PC-3 (cell line): ENCODE results near the gene TOMM70. TPM values are rescaled to one million over a fixed set of nuclear protein-coding genes. Genes with fewer than 3 reads are reported as not detected.
"Not testable (repeated sequence)": the region's sequence is repeated elsewhere in the genome, so short reads cannot be mapped to it uniquely, and the experiment has no call there.

Experiments used
- ATAC-seq: fragments of 200-7000 bp; cut with Tn5 transposase; 2 replicates; pipeline ENCODE4 v1.9.1; 2020; ENCODE audit warnings: mild to moderate bottlenecking, moderate library complexity
- BruUV-seq: library from RNA; stranded (reverse); fragments of 400-500 nt; replicated peaks from 2 replicates; lab custom pipeline; 2021; lab: Mats Ljungman, UMichigan
- CTCF ChIA-PET: fragments of 300-600 bp; sonication (Branson Sonifier 250); formaldehyde crosslinking; loops from one replicate; lab custom pipeline; 2022; ENCODE audit warnings: antibody characterized with exemption; lab: Charles Lee
- POLR2A ChIA-PET: fragments of 300-600 bp; sonication (Branson Sonifier 250); formaldehyde crosslinking; loops from one replicate; lab custom pipeline; 2022; ENCODE audit warnings: antibody characterized with exemption; ENCODE audit not compliant: unreplicated experiment; lab: Charles Lee
- DNase-seq: peaks from one replicate; pipeline ENCODE4 v3.0.0-alpha.2; 2015
- H2AFZ ChIP-seq: fragments of 300-600 bp; sonication (generic); 2 replicates; pipeline ENCODE4 v1.6.0; 2016; ENCODE audit warnings: antibody characterized with exemption, low read length
- H3F3A ChIP-seq: fragments of 300-600 bp; sonication (generic); one replicate; pipeline ENCODE4 v1.6.0; 2017; ENCODE audit warnings: antibody characterized with exemption, low read length, control low read depth, mild to moderate bottlenecking; ENCODE audit not compliant: unreplicated experiment
- H3K27ac ChIP-seq: fragments of 300-600 bp; sonication (generic); 2 replicates; pipeline ENCODE4 v1.5.1; 2016; ENCODE audit warnings: mild to moderate bottlenecking, low read length
- H3K27me3 ChIP-seq: fragments of 300-600 bp; sonication (generic); 2 replicates; pipeline ENCODE4 v1.6.1; 2016; ENCODE audit warnings: low read length, mixed read lengths
- H3K36me3 ChIP-seq: fragments of 300-600 bp; sonication (generic); 2 replicates; pipeline ENCODE4 v1.6.1; 2016; ENCODE audit warnings: low read depth, mixed run types, low read length, mixed read lengths
- H3K4me1 ChIP-seq: fragments of 300-600 bp; sonication (generic); 2 replicates; pipeline ENCODE4 v1.5.1; 2016; ENCODE audit warnings: low read length; ENCODE audit not compliant: insufficient read depth
- H3K4me2 ChIP-seq: fragments of 300-600 bp; sonication (generic); 2 replicates; pipeline ENCODE4 v1.6.0; 2016; ENCODE audit warnings: low read length
- H3K4me3 ChIP-seq: fragments of 300-600 bp; sonication (generic); 2 replicates; pipeline ENCODE4 v1.5.1; 2016; ENCODE audit warnings: mild to moderate bottlenecking, low read length, mixed read lengths
- H3K79me2 ChIP-seq: fragments of 300-600 bp; sonication (generic); 2 replicates; pipeline ENCODE4 v1.6.1; 2017; ENCODE audit warnings: low read length, mixed read lengths
- H3K9ac ChIP-seq: fragments of 300-600 bp; sonication (generic); 2 replicates; pipeline ENCODE4 v1.6.0; 2016; ENCODE audit warnings: mild to moderate bottlenecking, low read length
- H3K9me2 ChIP-seq: fragments of 300-600 bp; sonication (generic); replicated peaks from 2 replicates; pipeline ENCODE4 v1.6.1; 2016; ENCODE audit warnings: mixed run types, low read length, mixed read lengths
- H3K9me3 ChIP-seq: fragments of 300-600 bp; sonication (generic); 2 replicates; pipeline ENCODE4 v1.6.1; 2016; ENCODE audit warnings: low read length, mixed read lengths
- H4K20me1 ChIP-seq: fragments of 300-600 bp; sonication (generic); 2 replicates; pipeline ENCODE4 v1.6.1; 2016; ENCODE audit warnings: low read length, mixed read lengths
- EZH2 ChIP-seq: fragments of 300-600 bp; sonication (generic); IDR thresholded peaks from one replicate; pipeline ENCODE4 v1.6.1; 2017; ENCODE audit warnings: antibody characterized with exemption, mild to moderate bottlenecking, low read length; ENCODE audit not compliant: unreplicated experiment
- EZH2phosphoT487 ChIP-seq: fragments of 300-600 bp; sonication (generic); IDR thresholded peaks from 2 replicates; pipeline ENCODE4 v1.6.1; 2018; ENCODE audit warnings: mild to moderate bottlenecking, antibody characterized with exemption, low read length, borderline replicate concordance
- intact Hi-C: fragments of 100-400 bp; cut with micrococcal nuclease; formaldehyde crosslinking; loops from 2 replicates; pipeline ENCODE4 v1.9.0; 2023
- total RNA-seq: library from RNA; depleted of rRNA; stranded (reverse); fragments of >200 nt; gene quantifications from 2 replicates; pipeline ENCODE4 v1.2.3, GENCODE V29; 2014
- TF ChIP-seq, protein P1 (sequence below): fragments of 300-600 bp; sonication (generic); conservative IDR thresholded peaks from 2 replicates; pipeline ENCODE4 v1.5.1; 2017; ENCODE audit warnings: antibody characterized with exemption, low read depth, mild to moderate bottlenecking, low read length

Gene TOMM70
- total RNA-seq, 1 experiment from 2014 or later = 85.3 TPM

DNA sequence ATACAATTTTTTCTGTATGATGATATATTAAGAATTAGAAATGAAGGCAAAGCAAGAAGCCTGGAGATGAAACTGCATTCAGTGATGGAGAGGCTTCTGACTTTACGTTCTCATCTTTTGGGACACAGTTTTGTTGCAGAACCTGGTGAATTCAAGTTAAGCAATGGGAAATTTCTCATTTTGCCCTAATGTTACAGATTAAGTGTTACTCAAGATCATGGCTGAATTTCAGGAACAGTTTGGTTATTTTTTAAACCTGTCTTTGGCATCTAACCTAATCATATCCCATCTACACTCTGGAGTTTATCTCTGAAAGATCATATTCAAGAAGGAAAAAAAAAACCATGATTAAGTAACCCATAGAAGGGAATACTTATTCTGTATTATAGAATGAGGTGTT lies 60.4 kb downstream of the TOMM70 start:
- Histone ChIP-seq H3K27ac (no peak overlapping the region), H3K9me3 (no peaks in the 10 kb centered on the region), H3K79me2 (peaks cover 10% of the 10 kb centered on the region), H4K20me1 (no peaks in the 10 kb centered on the region), H2AFZ (no peak overlapping the region), H3K9me2 (no peaks in the 10 kb centered on the region), H3F3A (no peaks in the 10 kb centered on the region), H3K9ac (no peak overlapping the region), H3K4me3 (no peak overlapping the region), H3K36me3 (peaks cover 50% of the 10 kb centered on the region), H3K27me3 (no peaks in the 10 kb centered on the region), H3K4me2 (no peak overlapping the region), H3K4me1 (peaks cover 6% of the 10 kb centered on the region)
- DNase-seq = no peak
- BruUV-seq = no TSS peak
- ATAC-seq = no peak
- POLR2A ChIA-PET = no interaction called here
- CTCF ChIA-PET = no interaction called here
- TF ChIP-seq, protein P1, sequence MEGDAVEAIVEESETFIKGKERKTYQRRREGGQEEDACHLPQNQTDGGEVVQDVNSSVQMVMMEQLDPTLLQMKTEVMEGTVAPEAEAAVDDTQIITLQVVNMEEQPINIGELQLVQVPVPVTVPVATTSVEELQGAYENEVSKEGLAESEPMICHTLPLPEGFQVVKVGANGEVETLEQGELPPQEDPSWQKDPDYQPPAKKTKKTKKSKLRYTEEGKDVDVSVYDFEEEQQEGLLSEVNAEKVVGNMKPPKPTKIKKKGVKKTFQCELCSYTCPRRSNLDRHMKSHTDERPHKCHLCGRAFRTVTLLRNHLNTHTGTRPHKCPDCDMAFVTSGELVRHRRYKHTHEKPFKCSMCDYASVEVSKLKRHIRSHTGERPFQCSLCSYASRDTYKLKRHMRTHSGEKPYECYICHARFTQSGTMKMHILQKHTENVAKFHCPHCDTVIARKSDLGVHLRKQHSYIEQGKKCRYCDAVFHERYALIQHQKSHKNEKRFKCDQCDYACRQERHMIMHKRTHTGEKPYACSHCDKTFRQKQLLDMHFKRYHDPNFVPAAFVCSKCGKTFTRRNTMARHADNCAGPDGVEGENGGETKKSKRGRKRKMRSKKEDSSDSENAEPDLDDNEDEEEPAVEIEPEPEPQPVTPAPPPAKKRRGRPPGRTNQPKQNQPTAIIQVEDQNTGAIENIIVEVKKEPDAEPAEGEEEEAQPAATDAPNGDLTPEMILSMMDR = no peak
- TF ChIP-seq EZH2phosphoT487 (no peak), EZH2 (no peak)
- intact Hi-C loops = no loop called here

DNA sequence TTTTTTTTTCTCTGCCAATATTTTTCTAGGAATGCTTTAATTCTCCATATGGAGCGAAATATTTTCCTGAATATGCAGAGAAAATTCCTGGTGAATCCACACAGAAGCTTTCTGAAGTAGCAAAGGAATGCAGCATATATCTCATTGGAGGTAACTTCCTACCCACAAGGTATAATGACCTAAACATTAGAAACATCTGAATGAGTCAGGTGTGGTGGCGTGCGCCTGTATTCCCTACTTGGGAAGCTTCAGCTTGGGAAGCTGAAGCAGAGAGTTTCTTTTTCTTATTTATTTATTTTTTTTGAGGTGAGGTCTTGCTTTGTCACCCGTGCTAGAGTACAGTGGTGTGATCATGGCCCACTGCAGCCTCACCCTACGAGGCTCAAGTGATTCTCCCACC lies 61.1 kb downstream of the TOMM70 start:
- CTCF ChIA-PET = no interaction called here

DNA sequence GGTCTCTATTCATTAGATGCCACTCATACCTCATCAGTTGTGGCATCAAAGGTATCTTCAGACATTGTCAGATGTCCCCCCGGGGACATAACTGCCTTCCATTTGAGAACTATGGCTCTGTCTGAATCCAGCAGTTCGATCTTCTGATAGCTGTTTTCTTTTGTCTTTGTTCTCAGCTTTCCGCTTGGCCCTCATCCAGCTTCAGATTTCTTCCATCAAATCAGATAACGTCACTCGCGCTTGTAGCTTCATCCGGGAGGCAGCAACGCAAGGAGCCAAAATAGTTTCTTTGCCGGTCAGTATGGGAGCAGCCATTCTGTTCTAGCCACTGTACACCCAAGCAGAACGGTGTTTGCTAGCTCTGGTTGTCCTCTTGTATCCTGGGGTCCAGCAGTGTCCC lies 62.0 kb downstream of the TOMM70 start:
- BruUV-seq = no TSS peak
- intact Hi-C loops = no loop called here
- DNase-seq = no peak
- no peaks in the 10 kb centered on the region for H3F3A ChIP-seq
- no peak overlapping the region for H3K9ac ChIP-seq
- H3K4me2 ChIP-seq = no peak overlapping the region
- no peak for ATAC-seq
- H3K4me1 ChIP-seq = peaks cover 15% of the 10 kb centered on the region
- H4K20me1 ChIP-seq = no peaks in the 10 kb centered on the region
- ChIA-PET POLR2A (no interaction called here), CTCF (no interaction called here)
- no peaks in the 10 kb centered on the region for H3K9me3 ChIP-seq
- H3K9me2 ChIP-seq = no peaks in the 10 kb centered on the region
- no peak overlapping the region for H3K27ac ChIP-seq
- H3K27me3 ChIP-seq = no peaks in the 10 kb centered on the region
- TF ChIP-seq EZH2 (no peak), EZH2phosphoT487 (no peak)
- TF ChIP-seq, protein P1 = no peak
- H3K4me3 ChIP-seq = no peak overlapping the region
- peaks cover 17% of the 10 kb centered on the region for H3K79me2 ChIP-seq
- peaks cover 43% of the 10 kb centered on the region for H3K36me3 ChIP-seq
- H2AFZ ChIP-seq = no peak overlapping the region

More for the DNA sequence above, 61.1 kb downstream of the TOMM70 start:
- no peaks in the 10 kb centered on the region for H4K20me1 ChIP-seq
- no peak overlapping the region for H2AFZ ChIP-seq
- H3K36me3 ChIP-seq = peaks cover 46% of the 10 kb centered on the region
- ATAC-seq (no peak), DNase-seq (peak; percentile 13)
- TF ChIP-seq EZH2 = no peak
- TF ChIP-seq, protein P1 = no peak
- TF ChIP-seq EZH2phosphoT487 = no peak
- intact Hi-C loops = no loop called here
- H3K79me2 ChIP-seq = peaks cover 17% of the 10 kb centered on the region
- no peaks in the 10 kb centered on the region for H3K9me2 ChIP-seq
- H3K4me2 ChIP-seq = no peak overlapping the region
- POLR2A ChIA-PET = interaction anchor here (0.6 kb wide), 1 partner anchor 75 kb away, joined by 7 read pairs; no protein-coding TSS in a partner anchor
- no peak overlapping the region for H3K27ac ChIP-seq
- H3F3A ChIP-seq = no peaks in the 10 kb centered on the region
- H3K9me3 ChIP-seq = no peaks in the 10 kb centered on the region
- no TSS peak for BruUV-seq
- no peak overlapping the region for H3K4me3 ChIP-seq
- H3K4me1 ChIP-seq = peaks cover 11% of the 10 kb centered on the region
- no peaks in the 10 kb centered on the region for H3K27me3 ChIP-seq
- no peak overlapping the region for H3K9ac ChIP-seq

DNA sequence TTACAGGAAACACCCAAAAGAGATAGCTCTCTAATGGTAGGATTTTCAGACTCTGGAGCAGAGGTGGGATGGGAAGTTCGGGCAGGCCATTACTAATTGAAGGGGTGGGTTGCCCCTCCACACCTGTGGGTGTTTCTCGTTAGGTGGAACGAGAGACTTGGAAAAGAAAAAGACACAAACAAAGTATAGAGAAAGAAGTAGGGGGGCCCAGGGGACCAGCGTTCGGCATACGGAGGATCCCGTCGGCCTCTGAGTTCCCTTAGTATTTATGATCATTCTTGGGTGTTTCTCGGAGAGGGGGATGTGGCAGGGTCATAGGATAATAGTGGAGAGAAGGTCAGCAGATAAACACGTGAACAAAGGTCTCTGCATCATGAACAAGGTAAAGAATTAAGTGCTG lies 64.7 kb downstream of the TOMM70 start:
- Histone ChIP-seq H3K36me3 (peaks cover 19% of the 10 kb centered on the region), H3K4me2 (peak overlapping the region; percentile 97; the same call in 1 of the 2 replicates), H3K4me1 (peaks cover 15% of the 10 kb centered on the region), H3K79me2 (peaks cover 14% of the 10 kb centered on the region), H3K4me3 (peak overlapping the region; percentile 79; the same call in 1 of the 2 replicates)
- H3K27ac ChIP-seq, H3K9me3 ChIP-seq, H3K9me2 ChIP-seq, ATAC-seq, H3K27me3 ChIP-seq, CTCF ChIA-PET, H3F3A ChIP-seq, intact Hi-C loops, H4K20me1 ChIP-seq, H2AFZ ChIP-seq, H3K9ac ChIP-seq, DNase-seq, BruUV-seq, POLR2A ChIA-PET: not testable (repeated sequence)
